ENCODE data around the gene PRKAR1A.
"Not testable (repeated sequence)": the region's sequence is repeated elsewhere in the genome, so short reads cannot be mapped to it uniquely, and the experiment has no call there.

PRKAR1A gene

GRCh38 chr17:68581863-68582645 lies 69.8 kb downstream of the PRKAR1A start:
- DNase-seq: no peak

GRCh38 chr17:68582867-68583266 lies 70.6 kb downstream of the PRKAR1A start:
- not testable (repeated sequence) for DNase-seq

- no peak for DNase-seq
Measured at GRCh38 chr17:68584581-68585303, 72.5 kb downstream of the PRKAR1A start.

GRCh38 chr17:68585643-68586042 lies 73.4 kb downstream of the PRKAR1A start:
- no peak for DNase-seq

- no peak for DNase-seq
Measured at GRCh38 chr17:68587026-68587425, 74.8 kb downstream of the PRKAR1A start.

- DNase-seq: no peak
Measured at GRCh38 chr17:68587847-68588246, 75.6 kb downstream of the PRKAR1A start.

GRCh38 chr17:68588362-68588761 lies 76.1 kb downstream of the PRKAR1A start:
- DNase-seq: no peak

- no peak for DNase-seq
Measured at GRCh38 chr17:68589086-68589485, 76.9 kb downstream of the PRKAR1A start.

- no peak for DNase-seq
Measured at GRCh38 chr17:68591583-68591982, 79.4 kb downstream of the PRKAR1A start.

- no peak for DNase-seq
Measured at GRCh38 chr17:68592009-68592408, 79.8 kb downstream of the PRKAR1A start.

GRCh38 chr17:68592682-68593641 lies 80.7 kb downstream of the PRKAR1A start:
- no peak for DNase-seq

- DNase-seq: no peak
Measured at GRCh38 chr17:68594552-68594951, 82.3 kb downstream of the PRKAR1A start.

- DNase-seq: no peak
Measured at GRCh38 chr17:68595496-68595895, 83.3 kb downstream of the PRKAR1A start.

- no peak for DNase-seq
Measured at GRCh38 chr17:68595986-68596385, 83.8 kb downstream of the PRKAR1A start.

GRCh38 chr17:68596411-68596945 lies 84.2 kb downstream of the PRKAR1A start:
- DNase-seq: no peak

GRCh38 chr17:68598074-68598473 lies 85.8 kb downstream of the PRKAR1A start:
- DNase-seq: no peak

GRCh38 chr17:68598545-68598961 lies 86.3 kb downstream of the PRKAR1A start:
- no peak for DNase-seq

GRCh38 chr17:68599091-68599490 lies 86.9 kb downstream of the PRKAR1A start:
- DNase-seq: no peak

- DNase-seq: no peak
Measured at GRCh38 chr17:68599552-68600066, 87.4 kb downstream of the PRKAR1A start.

GRCh38 chr17:68600067-68600930 lies 88.1 kb downstream of the PRKAR1A start:
- no peak for DNase-seq

All from CD4-positive, alpha-beta T cell treated with Interferon gamma for 1 hour (primary cell).